ENCODE results near the gene RAB27B. TPM values are rescaled to one million over a fixed set of nuclear protein-coding genes. Genes with fewer than 3 reads are reported as not detected.

Gene RAB27B
- total RNA-seq, 1 donor from 2014 or later: 1.6 TPM

GRCh38 chr18:54918060-54918459 is 89.8 kb downstream of the RAB27B start:
- TF ChIP-seq CTCF (IDR thresholded peaks at IDR 0.05; ENCODE audit: insufficient read depth, low read length, poor library complexity, severe bottlenecking): no peak
- no peak for DNase-seq (ENCODE audit: low read depth)
- H3K4me3 ChIP-seq (ENCODE audit: low read depth, low read length): no peak overlapping the region
- H3K36me3 ChIP-seq (ENCODE audit: control insufficient read depth, insufficient read depth, low read length): no peaks in the 10 kb centered on the region
- no peaks in the 10 kb centered on the region for H3K27me3 ChIP-seq (ENCODE audit: control insufficient read depth, insufficient read depth, low read length)

- Histone ChIP-seq H3K27me3 (ENCODE audit: control insufficient read depth, insufficient read depth, low read length) (no peaks in the 10 kb centered on the region), H3K4me3 (ENCODE audit: low read depth, low read length) (no peak overlapping the region), H3K36me3 (ENCODE audit: control insufficient read depth, insufficient read depth, low read length) (no peaks in the 10 kb centered on the region)
- DNase-seq (ENCODE audit: low read depth): no peak
- no peak for TF ChIP-seq CTCF (IDR thresholded peaks at IDR 0.05; ENCODE audit: insufficient read depth, low read length, poor library complexity, severe bottlenecking)
These were observed 91.1 kb downstream of the RAB27B start for GRCh38 chr18:54919412-54919811.

- no peak overlapping the region for H3K4me3 ChIP-seq (ENCODE audit: low read depth, low read length)
- H3K27me3 ChIP-seq (ENCODE audit: control insufficient read depth, insufficient read depth, low read length): no peaks in the 10 kb centered on the region
- no peak for TF ChIP-seq CTCF (IDR thresholded peaks at IDR 0.05; ENCODE audit: insufficient read depth, low read length, poor library complexity, severe bottlenecking)
- H3K36me3 ChIP-seq (ENCODE audit: control insufficient read depth, insufficient read depth, low read length): no peaks in the 10 kb centered on the region
- no peak for DNase-seq (ENCODE audit: low read depth)
These were observed 95.2 kb downstream of the RAB27B start for GRCh38 chr18:54923339-54923956.

GRCh38 chr18:54924948-54925347 is 96.7 kb downstream of the RAB27B start:
- no peaks in the 10 kb centered on the region for H3K36me3 ChIP-seq (ENCODE audit: control insufficient read depth, insufficient read depth, low read length)
- H3K4me3 ChIP-seq (ENCODE audit: low read depth, low read length): no peak overlapping the region
- H3K27me3 ChIP-seq (ENCODE audit: control insufficient read depth, insufficient read depth, low read length): no peaks in the 10 kb centered on the region
- no peak for DNase-seq (ENCODE audit: low read depth)
- TF ChIP-seq CTCF (IDR thresholded peaks at IDR 0.05; ENCODE audit: insufficient read depth, low read length, poor library complexity, severe bottlenecking): no peak

- TF ChIP-seq CTCF (IDR thresholded peaks at IDR 0.05; ENCODE audit: insufficient read depth, low read length, poor library complexity, severe bottlenecking): no peak
- no peak for DNase-seq (ENCODE audit: low read depth)
- Histone ChIP-seq H3K27me3 (ENCODE audit: control insufficient read depth, insufficient read depth, low read length) (no peaks in the 10 kb centered on the region), H3K36me3 (ENCODE audit: control insufficient read depth, insufficient read depth, low read length) (no peaks in the 10 kb centered on the region), H3K4me3 (ENCODE audit: low read depth, low read length) (no peak overlapping the region)
These were observed 98.5 kb downstream of the RAB27B start for GRCh38 chr18:54926593-54927325.

Measured in kidney epithelial cell (primary cell).